SK-N-SH (cell line): ENCODE results near the gene COG4. TPM values are rescaled to one million over a fixed set of nuclear protein-coding genes. Genes with fewer than 3 reads are reported as not detected.
A peak's percentile ranks its signal among the peaks of the same experiment; 100 is the strongest.

Experiments used
- EP300 ChIP-seq, 2 experiments: IDR thresholded peaks; 2 replicates each; pipeline versions ENCODE4 v1.4.0 to v1.6.1; 2012; ENCODE audit warnings: borderline replicate concordance in 1 of 2, low read depth in 1 of 2, low read length in 1 of 2
- EZH2phosphoT487 ChIP-seq: fragments of 200-600 bp; sonication (generic); IDR thresholded peaks from 2 replicates; pipeline ENCODE4 v1.6.1; 2017; ENCODE audit warnings: low read depth, mixed run types, mild to moderate bottlenecking, antibody characterized with exemption, moderate library complexity, borderline replicate concordance
- FOSL2 ChIP-seq: IDR thresholded peaks from 2 replicates; pipeline ENCODE4 v1.4.0; 2012; ENCODE audit warnings: low read depth, mild to moderate bottlenecking, moderate library complexity, borderline replicate concordance
- FOXJ3 ChIP-seq: sonication (generic); formaldehyde crosslinking; IDR thresholded peaks from 2 replicates; pipeline ENCODE4 v1.5.1; 2020; ENCODE audit warnings: mild to moderate bottlenecking, missing genetic modification reagents
- FOXM1 ChIP-seq: IDR thresholded peaks from 2 replicates; pipeline ENCODE4 v1.4.0; 2012; ENCODE audit warnings: low read depth, mild to moderate bottlenecking
- GABPA ChIP-seq: IDR thresholded peaks from 2 replicates; pipeline ENCODE4 v1.4.0; 2012; ENCODE audit warnings: low read depth, mild to moderate bottlenecking
- JUND ChIP-seq: IDR thresholded peaks from 2 replicates; pipeline ENCODE4 v1.4.0; 2012
- NFIC ChIP-seq: IDR thresholded peaks from 2 replicates; pipeline ENCODE4 v1.4.0; 2012; ENCODE audit warnings: borderline replicate concordance
- NRF1 ChIP-seq: IDR thresholded peaks from 2 replicates; pipeline ENCODE4 v1.6.1; 2012; ENCODE audit warnings: low read depth, mild to moderate bottlenecking, low read length
- POLR2AphosphoS5 ChIP-seq: IDR thresholded peaks from 2 replicates; pipeline ENCODE4 v1.6.1; 2012; ENCODE audit warnings: low read depth, low read length
- RAD21 ChIP-seq: IDR thresholded peaks from 2 replicates; pipeline ENCODE4 v1.6.1; 2012; ENCODE audit warnings: mild to moderate bottlenecking, low read length
- REST ChIP-seq: IDR thresholded peaks from 2 replicates; pipeline ENCODE4 v1.6.1; 2012; ENCODE audit warnings: mild to moderate bottlenecking, low read depth, low read length, moderate library complexity
- RXRA ChIP-seq: IDR thresholded peaks from 2 replicates; pipeline ENCODE4 v1.4.0; 2012; ENCODE audit warnings: low read depth, mild to moderate bottlenecking, borderline replicate concordance
- SIN3A ChIP-seq: IDR thresholded peaks from 2 replicates; pipeline ENCODE4 v1.6.1; 2012; ENCODE audit warnings: low read depth, mild to moderate bottlenecking, low read length, moderate library complexity, borderline replicate concordance
- SMC3 ChIP-seq: IDR thresholded peaks from 2 replicates; pipeline ENCODE4 v1.6.1; 2012; ENCODE audit warnings: low read depth, low read length, improper control_type of control experiment
- TAF1 ChIP-seq: IDR thresholded peaks from 2 replicates; pipeline ENCODE4 v1.6.1; 2012; ENCODE audit warnings: low read depth, mild to moderate bottlenecking, low read length, moderate library complexity, borderline replicate concordance
- TCF12 ChIP-seq: IDR thresholded peaks from 2 replicates; pipeline ENCODE4 v1.4.0; 2012
- TEAD4 ChIP-seq: IDR thresholded peaks from 2 replicates; pipeline ENCODE4 v1.4.0; 2012; ENCODE audit warnings: mild to moderate bottlenecking, borderline replicate concordance; ENCODE audit not compliant: insufficient read depth
- USF1 ChIP-seq: IDR thresholded peaks from 2 replicates; pipeline ENCODE4 v1.4.0; 2012; ENCODE audit warnings: low read depth, borderline replicate concordance
- USF2 ChIP-seq: fragments of 150-350 bp; IDR thresholded peaks from 2 replicates; pipeline ENCODE4 v1.6.1; 2017; ENCODE audit warnings: antibody characterized with exemption, low read length, low read depth, borderline replicate concordance
- YY1 ChIP-seq: IDR thresholded peaks from 2 replicates; pipeline ENCODE4 v1.4.0; 2012; ENCODE audit warnings: low read depth, mild to moderate bottlenecking
- ZBTB33 ChIP-seq: IDR thresholded peaks from 2 replicates; pipeline ENCODE4 v1.4.0; 2012; ENCODE audit warnings: low read depth, borderline replicate concordance
- polyA plus RNA-seq, 3 experiments: library from polyadenylated mRNA; depleted of rRNA; stranded (reverse); fragments of >200 nt; gene quantifications; 2 replicates each; pipeline ENCODE4 v1.2.3, GENCODE V29; 2012

Gene COG4
- polyA plus RNA-seq, 1 of the 3 experiments (the other 2 are of a cell fraction): 54.4 TPM

GRCh38 chr16:70523743-70524398, 517 bp upstream of the COG4 start, which contains the start of gene SF3B3 (continued):
- TF ChIP-seq USF2: no peak
- TF ChIP-seq RAD21: no peak
- TF ChIP-seq SIN3A: no peak
- TF ChIP-seq EZH2phosphoT487: no peak
- TF ChIP-seq REST: peak; percentile 74
- no peak for TF ChIP-seq EP300 (IDR thresholded peaks at IDR 0.05; ENCODE audit: borderline replicate concordance in 1 of 2, low read depth in 1 of 2, low read length in 1 of 2)
- TF ChIP-seq YY1: peak; percentile 91
- TF ChIP-seq FOXM1: no peak; the same call in 1 of the 2 replicates
- no peak for TF ChIP-seq SMC3
- no peak for TF ChIP-seq NFIC
- no peak for TF ChIP-seq FOSL2
- TF ChIP-seq GABPA: peak; percentile 56; the same call in 1 of the 2 replicates
- no peak for TF ChIP-seq JUND
- TF ChIP-seq TCF12: no peak
- TF ChIP-seq TEAD4: no peak; the same call in 1 of the 2 replicates
- TF ChIP-seq RXRA: no peak
- no peak for TF ChIP-seq USF1
- TF ChIP-seq FOXJ3: no peak
- TF ChIP-seq POLR2AphosphoS5: peak; percentile 94
- peak; percentile 98 for TF ChIP-seq TAF1
- no peak for TF ChIP-seq ZBTB33
- TF ChIP-seq NRF1: no peak
